GM18951 (cell line): Measurements from ENCODE around the gene MADD.

Source experiments
- POLR2A ChIP-seq: IDR thresholded peaks from 4 replicates; pipeline ENCODE4 v1.6.1; 2011; ENCODE audit warnings: mild to moderate bottlenecking; ENCODE audit not compliant: insufficient read length, insufficient read depth; ENCODE audit errors: extremely low read depth
- in situ Hi-C: fragments of 300-500 bp; cut with MboI; formaldehyde crosslinking; loops from one replicate; pipeline ENCODE4 v1.12.0; 2022; ENCODE audit warnings: low sequenced_read_pairs, mixed read lengths, inconsistent platforms; ENCODE audit not compliant: unreplicated experiment

Gene MADD

DNA sequence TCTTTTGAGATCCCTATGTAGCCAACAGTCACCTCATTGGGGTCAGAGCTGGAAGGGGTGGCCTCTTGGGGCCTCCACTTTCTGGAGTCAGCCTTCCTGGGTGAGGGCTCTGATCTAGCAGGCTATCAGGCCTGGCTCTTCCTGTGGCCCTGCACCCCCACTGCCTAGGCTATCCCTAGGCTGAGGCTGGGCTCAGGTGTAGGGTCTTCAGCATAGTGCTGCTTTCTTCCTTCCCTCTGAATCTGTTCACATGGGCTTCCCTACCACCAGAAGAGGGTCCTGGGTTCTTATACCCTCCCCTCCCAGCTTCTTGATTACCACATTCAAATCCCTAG, 108.9 kb downstream of the MADD start:
- in situ Hi-C loops, result no loop called here
- no peak for TF ChIP-seq POLR2A

DNA sequence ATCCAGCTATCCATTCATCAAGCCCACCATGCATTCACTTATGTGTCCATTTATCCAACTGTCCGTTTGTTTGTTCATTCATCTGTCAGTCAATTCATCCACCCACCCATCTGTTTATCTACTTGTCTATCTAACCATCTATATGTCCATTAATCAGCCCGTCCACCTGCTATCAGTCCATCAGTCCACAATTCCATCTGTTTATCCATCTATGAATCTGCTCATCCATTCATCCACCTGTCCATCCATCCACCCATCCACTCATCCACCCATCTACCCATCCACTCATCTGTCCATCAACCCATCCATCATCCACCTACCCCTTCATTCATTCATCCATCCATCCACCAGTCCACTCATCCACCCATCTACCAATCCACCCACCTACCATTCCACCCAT, 109.4 kb downstream of the MADD start:
- in situ Hi-C loops, result no loop called here
- TF ChIP-seq POLR2A, result no peak
